ENCODE data around the gene UTS2B.

The UTS2B gene

DNA sequence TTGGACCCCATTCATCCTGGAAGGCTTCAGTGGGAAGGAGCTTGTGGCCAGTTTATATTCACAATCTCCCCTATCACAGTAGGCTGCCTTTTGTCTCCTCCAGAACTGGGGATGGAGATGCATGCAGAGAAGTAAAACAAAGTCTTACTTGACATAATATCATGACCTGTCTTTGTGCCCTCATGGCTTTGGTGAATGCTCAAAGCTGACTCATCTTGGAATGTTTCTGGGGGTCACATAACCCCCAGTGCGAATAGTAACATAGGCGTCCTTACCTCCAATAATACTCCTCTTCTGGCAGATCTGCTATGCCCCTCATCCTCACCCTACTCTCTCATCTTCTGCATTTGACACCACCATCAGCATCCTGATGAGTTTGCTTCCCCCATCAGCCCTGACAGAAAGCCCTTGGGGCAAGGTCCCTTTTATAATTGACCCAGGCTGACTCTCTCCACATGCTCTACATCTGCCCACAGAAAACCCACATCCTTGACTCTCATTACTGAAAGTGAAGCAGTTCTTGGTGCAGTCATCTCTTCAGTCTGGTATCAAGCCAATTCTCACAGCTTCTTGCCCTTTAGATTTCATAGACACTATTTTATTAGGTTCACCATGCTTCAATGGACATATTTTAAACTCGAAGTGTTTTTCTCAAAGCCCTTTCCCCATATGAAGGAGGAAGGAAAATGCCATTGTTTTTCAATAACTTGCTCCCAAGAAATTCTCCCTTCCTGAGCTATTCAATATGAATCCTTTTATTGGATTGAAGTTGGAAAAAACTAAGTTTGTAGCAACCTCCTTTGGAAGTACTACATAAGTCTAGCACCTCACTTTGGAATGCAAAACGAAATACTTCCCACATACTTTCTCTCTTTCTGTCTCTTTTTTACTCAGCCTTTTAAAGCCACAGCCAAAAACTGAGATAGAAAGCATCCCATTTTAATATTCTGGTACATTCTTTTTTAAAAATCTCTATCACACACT is 94.7 kb downstream of the UTS2B start:
- no peak for DNase-seq

DNA sequence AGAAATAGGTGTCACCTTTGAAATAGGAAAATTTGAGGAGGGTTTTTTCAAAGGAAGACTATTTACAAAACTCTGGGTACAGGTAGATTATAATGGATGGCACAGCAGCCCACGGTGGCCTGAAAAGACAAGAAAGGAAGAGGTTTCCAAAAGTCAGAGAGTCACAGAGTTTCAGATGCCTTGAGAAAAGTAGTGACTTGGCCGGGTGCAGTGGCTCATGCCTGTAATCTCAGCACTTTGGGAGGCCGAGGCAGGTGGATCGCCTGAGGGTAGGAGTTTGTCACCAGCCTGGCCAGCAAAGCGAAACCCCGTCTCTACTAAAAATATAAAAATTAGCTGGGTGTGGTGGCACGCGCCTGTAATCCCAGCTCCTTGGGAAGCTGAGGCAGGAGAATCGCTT is 96.1 kb downstream of the UTS2B start:
- no peak for DNase-seq

DNA sequence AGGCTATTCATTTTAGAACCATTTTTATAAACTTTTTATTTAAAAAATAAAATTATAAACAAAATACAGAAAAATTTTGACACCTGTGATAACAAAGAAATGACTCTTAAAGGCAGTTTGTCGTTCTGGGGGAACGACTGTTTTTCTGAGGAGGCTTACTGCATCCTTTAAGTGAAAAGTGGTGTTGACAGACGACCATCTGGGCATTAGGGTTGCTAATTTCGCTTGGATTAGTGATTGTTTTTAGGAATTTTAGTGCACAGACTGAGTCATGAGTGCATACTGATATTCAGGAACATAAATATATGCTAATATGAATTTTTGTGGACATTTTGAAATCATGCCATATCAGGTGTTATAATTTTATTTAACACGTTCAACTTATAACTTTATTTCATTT is 102.8 kb downstream of the UTS2B start:
- no peak for DNase-seq

DNA sequence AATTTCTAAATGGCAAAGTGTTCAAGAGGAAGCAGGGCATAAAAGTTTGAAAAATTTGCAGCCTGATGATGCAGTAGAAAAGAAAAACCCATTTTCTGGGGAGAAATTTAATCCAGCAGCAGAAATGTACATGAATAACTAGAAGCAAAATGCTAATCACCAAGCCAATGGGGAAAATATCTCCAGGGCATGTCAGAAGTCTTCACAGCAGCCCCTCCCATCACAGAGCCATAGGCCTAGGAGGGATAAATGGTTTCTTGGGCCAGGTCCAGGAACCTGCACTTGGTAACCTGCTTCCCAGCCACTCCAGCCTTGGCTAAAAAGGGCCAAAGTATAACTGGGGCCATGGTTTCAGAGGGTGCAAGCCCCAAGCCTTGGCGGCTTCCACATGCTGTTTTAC is 108.7 kb downstream of the UTS2B start:
- DNase-seq: no peak

DNA sequence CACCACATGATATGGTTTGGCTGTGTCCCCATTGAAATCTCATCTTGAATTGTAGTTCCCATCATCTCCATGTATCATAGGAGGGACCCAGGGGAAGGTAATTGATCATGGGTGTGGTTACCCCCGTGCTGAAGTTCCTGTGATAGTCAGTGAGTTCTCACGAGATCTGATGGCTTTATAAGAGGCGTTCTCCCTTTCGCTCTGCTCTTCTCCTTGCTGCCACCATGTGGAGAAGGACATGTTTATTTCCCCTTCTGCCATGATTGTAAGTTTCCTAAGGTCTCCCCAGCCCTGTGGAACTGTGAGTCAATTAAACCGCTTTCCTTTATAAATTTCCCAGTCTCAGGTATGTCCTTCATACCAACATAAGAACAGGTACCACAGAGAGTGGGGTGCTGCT is 109.4 kb downstream of the UTS2B start:
- no peak for DNase-seq

DNA sequence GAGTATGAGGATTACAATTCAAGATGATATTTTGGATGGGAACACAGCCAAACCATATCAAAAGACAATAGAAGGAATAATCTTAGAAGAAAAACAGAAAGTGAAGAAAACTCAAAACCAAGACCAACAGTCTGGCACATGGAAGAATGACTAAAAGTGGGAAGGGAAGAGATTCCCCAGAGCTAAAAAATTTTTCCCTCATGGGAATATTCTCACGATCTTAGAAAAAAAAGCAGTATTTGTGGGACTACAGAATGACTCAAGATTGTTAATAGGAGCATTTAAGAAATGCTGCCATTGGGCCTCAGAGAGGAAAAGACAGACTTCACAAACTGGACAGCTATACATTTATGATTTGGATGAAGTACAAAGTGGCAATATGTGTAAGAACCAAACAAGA is 113.0 kb downstream of the UTS2B start:
- no peak for DNase-seq
